Hepatocyte (in vitro differentiated cells): ENCODE results near the gene DMC1.
"Not testable (repeated sequence)": the region's sequence is repeated elsewhere in the genome, so short reads cannot be mapped to it uniquely, and the experiment has no call there.

ENCODE experiments used
- CTCF ChIP-seq: fragments of 200-600 bp; sonication (generic); IDR thresholded peaks from 2 replicates; pipeline ENCODE4 v1.5.1; 2016; ENCODE audit warnings: antibody characterized with exemption, mild to moderate bottlenecking; ENCODE audit not compliant: poor library complexity
- EZH2 ChIP-seq: fragments of 200-600 bp; sonication (generic); IDR thresholded peaks from 2 replicates; pipeline ENCODE4 v1.6.1; 2016; ENCODE audit warnings: antibody characterized with exemption, mild to moderate bottlenecking, borderline replicate concordance
- EZH2phosphoT487 ChIP-seq: fragments of 200-600 bp; sonication (generic); IDR thresholded peaks from one replicate; pipeline ENCODE4 v1.6.1; 2018; ENCODE audit warnings: antibody characterized with exemption, mild to moderate bottlenecking, low read depth, moderate library complexity; ENCODE audit not compliant: unreplicated experiment, severe bottlenecking

GRCh38 chr22:38582923-38583322, 12.9 kb upstream of the DMC1 start:
- not testable (repeated sequence) for TF ChIP-seq CTCF, EZH2phosphoT487, EZH2
